GM19238 (cell line): ENCODE data around the gene JPH2.

Source experiments
- DNase-seq: peaks from one replicate; pipeline ENCODE4 v3.0.0; 2011; ENCODE audit warnings: low spot score; ENCODE audit not compliant: insufficient read length

Gene JPH2

GRCh38 chr20:44126445-44126844 is 60.5 kb downstream of the JPH2 start:
- no peak for DNase-seq

GRCh38 chr20:44125332-44126127 is 61.5 kb downstream of the JPH2 start:
- no peak for DNase-seq

- no peak for DNase-seq
Observed at GRCh38 chr20:44123874-44124535, 63.0 kb downstream of the JPH2 start.

GRCh38 chr20:44123251-44123650 is 63.7 kb downstream of the JPH2 start:
- DNase-seq, result no peak

- no peak for DNase-seq
Observed at GRCh38 chr20:44120676-44121425, 66.1 kb downstream of the JPH2 start.

GRCh38 chr20:44118185-44119033 is 68.6 kb downstream of the JPH2 start:
- DNase-seq, result no peak

GRCh38 chr20:44117296-44118184 is 69.4 kb downstream of the JPH2 start:
- no peak for DNase-seq

GRCh38 chr20:44115762-44116644 is 71.0 kb downstream of the JPH2 start:
- no peak for DNase-seq

GRCh38 chr20:44115181-44115580 is 71.8 kb downstream of the JPH2 start:
- DNase-seq, result no peak

- DNase-seq, result no peak
Observed at GRCh38 chr20:44113618-44114376, 73.2 kb downstream of the JPH2 start.

GRCh38 chr20:44112889-44113617 is 73.9 kb downstream of the JPH2 start:
- no peak for DNase-seq

- no peak for DNase-seq
Observed at GRCh38 chr20:44112456-44112855, 74.5 kb downstream of the JPH2 start.

GRCh38 chr20:44111712-44112335 is 75.2 kb downstream of the JPH2 start:
- no peak for DNase-seq

GRCh38 chr20:44110816-44111568 is 76.0 kb downstream of the JPH2 start:
- no peak for DNase-seq

- no peak for DNase-seq
Observed at GRCh38 chr20:44109951-44110361, 77.0 kb downstream of the JPH2 start.

- no peak for DNase-seq
Observed at GRCh38 chr20:44106615-44107014, 80.4 kb downstream of the JPH2 start.
